ENCODE results near the gene PHOX2A.

DNA sequence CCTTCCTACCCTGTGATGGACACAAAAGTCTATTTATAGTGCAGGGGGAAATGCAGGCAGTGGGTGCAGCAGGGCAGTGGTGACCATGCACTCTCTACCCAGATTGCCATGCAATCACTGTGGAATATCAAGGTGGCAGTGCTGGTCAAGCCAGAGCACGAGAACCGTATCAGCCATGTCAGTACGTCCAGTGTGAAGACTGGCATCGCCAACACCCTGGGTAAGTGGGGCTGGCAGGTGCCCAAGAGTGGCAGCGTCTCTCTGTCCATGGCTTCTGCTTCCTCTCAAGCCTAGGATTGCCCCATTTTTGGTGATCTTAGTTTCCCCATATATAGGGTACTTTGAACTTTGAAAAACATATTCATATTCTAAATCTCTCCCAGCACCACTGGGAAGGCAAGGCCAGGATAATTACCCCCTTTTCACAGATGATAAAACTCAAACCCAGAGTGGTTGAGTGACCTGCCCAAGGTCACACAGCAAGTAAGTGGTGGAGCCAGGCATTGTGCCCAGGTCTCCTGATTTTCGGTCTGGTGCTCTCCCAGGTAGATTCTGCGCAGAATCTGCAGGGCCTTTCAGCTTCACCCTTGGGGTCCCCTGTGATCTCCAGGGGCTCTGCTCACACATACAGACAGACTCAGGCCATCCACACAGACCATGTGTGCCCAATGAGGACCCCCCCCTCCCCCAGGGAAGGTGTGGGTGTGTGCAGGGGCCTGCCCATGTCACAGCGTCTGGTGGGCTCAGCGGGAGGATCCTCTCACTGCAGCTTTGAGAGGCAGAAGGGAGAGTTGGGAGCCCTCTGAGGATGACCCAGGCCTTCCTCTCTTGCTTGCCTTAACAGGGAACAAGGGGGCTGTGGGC, 12.3 kb downstream of the PHOX2A start:
- TF ChIP-seq, protein P1, sequence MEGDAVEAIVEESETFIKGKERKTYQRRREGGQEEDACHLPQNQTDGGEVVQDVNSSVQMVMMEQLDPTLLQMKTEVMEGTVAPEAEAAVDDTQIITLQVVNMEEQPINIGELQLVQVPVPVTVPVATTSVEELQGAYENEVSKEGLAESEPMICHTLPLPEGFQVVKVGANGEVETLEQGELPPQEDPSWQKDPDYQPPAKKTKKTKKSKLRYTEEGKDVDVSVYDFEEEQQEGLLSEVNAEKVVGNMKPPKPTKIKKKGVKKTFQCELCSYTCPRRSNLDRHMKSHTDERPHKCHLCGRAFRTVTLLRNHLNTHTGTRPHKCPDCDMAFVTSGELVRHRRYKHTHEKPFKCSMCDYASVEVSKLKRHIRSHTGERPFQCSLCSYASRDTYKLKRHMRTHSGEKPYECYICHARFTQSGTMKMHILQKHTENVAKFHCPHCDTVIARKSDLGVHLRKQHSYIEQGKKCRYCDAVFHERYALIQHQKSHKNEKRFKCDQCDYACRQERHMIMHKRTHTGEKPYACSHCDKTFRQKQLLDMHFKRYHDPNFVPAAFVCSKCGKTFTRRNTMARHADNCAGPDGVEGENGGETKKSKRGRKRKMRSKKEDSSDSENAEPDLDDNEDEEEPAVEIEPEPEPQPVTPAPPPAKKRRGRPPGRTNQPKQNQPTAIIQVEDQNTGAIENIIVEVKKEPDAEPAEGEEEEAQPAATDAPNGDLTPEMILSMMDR (conservative IDR thresholded peaks at IDR 0.05; ENCODE audit: low read depth, low read length) = no peak
- no peak for TF ChIP-seq EZH2 (IDR thresholded peaks at IDR 0.05; ENCODE audit: borderline replicate concordance, low read depth, low read length, poor library complexity, severe bottlenecking)

All from A673 (cell line).